Bronchial epithelial cell (primary cell): Measurements from ENCODE around the gene ADORA3. TPM values are rescaled to one million over a fixed set of nuclear protein-coding genes. Genes with fewer than 3 reads are reported as not detected.

Experiments used
- DNase-seq: peaks from one replicate; pipeline ENCODE4 v3.0.0-alpha.2; 2010; ENCODE audit warnings: low read depth
- FAIRE-seq: peaks from 2 replicates; lab custom pipeline; 2011; peaks lifted over from hg19 to GRCh38; lab: Jason Lieb, UNC
- H3K27me3 ChIP-seq: 2 replicates; pipeline ENCODE4 v1.5.1; 2011; ENCODE audit warnings: low read length; ENCODE audit not compliant: control insufficient read depth, insufficient read depth
- H3K36me3 ChIP-seq: 2 replicates; pipeline ENCODE4 v1.5.1; 2011; ENCODE audit warnings: low read length; ENCODE audit not compliant: control insufficient read depth, insufficient read depth
- H3K4me3 ChIP-seq: 2 replicates; pipeline ENCODE4 v1.5.1; 2011; ENCODE audit warnings: mild to moderate bottlenecking, low read depth, low read length, control low read depth
- total RNA-seq: library from RNA; depleted of rRNA; stranded (reverse); fragments of >200 nt; gene quantifications from 2 replicates; pipeline ENCODE4 v1.2.1, GENCODE V29; 2014
- TF ChIP-seq, protein P1 (sequence below): IDR thresholded peaks from 2 replicates; pipeline ENCODE4 v1.5.1; 2011; ENCODE audit warnings: mild to moderate bottlenecking, moderate library complexity, low read length, control low read depth, inconsistent platforms; ENCODE audit not compliant: insufficient read depth, severe bottlenecking

The ADORA3 gene
- total RNA-seq, 1 donor from 2014 or later, result not detected

DNA sequence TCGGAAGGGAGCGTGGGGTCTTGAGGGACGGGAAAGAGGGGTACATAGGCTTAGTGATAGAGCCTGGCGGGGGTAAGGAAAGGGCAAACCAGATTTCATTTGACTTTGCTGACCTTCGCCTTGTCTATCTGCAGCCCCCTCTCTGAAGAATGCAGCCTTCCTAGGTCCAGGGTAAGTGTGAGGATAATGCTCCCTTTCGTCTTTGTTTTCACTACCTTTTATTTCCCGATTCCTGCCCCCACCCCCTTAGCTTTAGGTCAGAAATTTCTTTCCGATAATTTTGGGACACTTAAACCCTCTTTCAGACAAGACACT, 53.8 kb downstream of the ADORA3 start:
- peak overlapping the region; percentile 93 for H3K4me3 ChIP-seq
- TF ChIP-seq, protein P1, sequence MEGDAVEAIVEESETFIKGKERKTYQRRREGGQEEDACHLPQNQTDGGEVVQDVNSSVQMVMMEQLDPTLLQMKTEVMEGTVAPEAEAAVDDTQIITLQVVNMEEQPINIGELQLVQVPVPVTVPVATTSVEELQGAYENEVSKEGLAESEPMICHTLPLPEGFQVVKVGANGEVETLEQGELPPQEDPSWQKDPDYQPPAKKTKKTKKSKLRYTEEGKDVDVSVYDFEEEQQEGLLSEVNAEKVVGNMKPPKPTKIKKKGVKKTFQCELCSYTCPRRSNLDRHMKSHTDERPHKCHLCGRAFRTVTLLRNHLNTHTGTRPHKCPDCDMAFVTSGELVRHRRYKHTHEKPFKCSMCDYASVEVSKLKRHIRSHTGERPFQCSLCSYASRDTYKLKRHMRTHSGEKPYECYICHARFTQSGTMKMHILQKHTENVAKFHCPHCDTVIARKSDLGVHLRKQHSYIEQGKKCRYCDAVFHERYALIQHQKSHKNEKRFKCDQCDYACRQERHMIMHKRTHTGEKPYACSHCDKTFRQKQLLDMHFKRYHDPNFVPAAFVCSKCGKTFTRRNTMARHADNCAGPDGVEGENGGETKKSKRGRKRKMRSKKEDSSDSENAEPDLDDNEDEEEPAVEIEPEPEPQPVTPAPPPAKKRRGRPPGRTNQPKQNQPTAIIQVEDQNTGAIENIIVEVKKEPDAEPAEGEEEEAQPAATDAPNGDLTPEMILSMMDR, result no peak
- H3K27me3 ChIP-seq, result no peaks in the 10 kb centered on the region
- no peak for DNase-seq
- peaks cover 8% of the 10 kb centered on the region for H3K36me3 ChIP-seq
- FAIRE-seq, result no peak

Other genes starting within 250 kb of the ADORA3 start
- gene CHIA, start 212.8 kb downstream of the ADORA3 start, total RNA-seq, result not detected in 2 replicates
- gene OVGP1, start 75.9 kb downstream of the ADORA3 start, total RNA-seq, result 1.6 and 1.7 TPM in 2 replicates
- gene WDR77, start 54.4 kb downstream of the ADORA3 start, total RNA-seq, result 31.7 and 57.4 TPM in 2 replicates
- gene ATP5PB, start 54.2 kb downstream of the ADORA3 start, total RNA-seq, result 234 and 259 TPM in 2 replicates
- gene C1orf162, start 29.6 kb downstream of the ADORA3 start, total RNA-seq, result 0.38 and 1.1 TPM in 2 replicates
- gene TMIGD3, start within 50 bp of the ADORA3 start, total RNA-seq, result not detected in 2 replicates
- gene RAP1A, start 116.2 kb upstream of the ADORA3 start, total RNA-seq, result 16.6 and 20.5 TPM in 2 replicates
- 4.5 and 6.0 TPM in 2 replicates for gene INKA2, start 235.8 kb upstream of the ADORA3 start, total RNA-seq